Neuronal stem cell (in vitro differentiated cells): ENCODE measurements around the gene MDP1.

ENCODE experiments used
- DNase-seq: peaks from one replicate; pipeline ENCODE4 v3.0.0-alpha.2; 2013; ENCODE audit warnings: low spot score
- H2AFZ ChIP-seq: one replicate; pipeline ENCODE4 v1.6.1; 2013; ENCODE audit warnings: mild to moderate bottlenecking, low read length, inconsistent platforms
- H2AK5ac ChIP-seq: 2 replicates; pipeline ENCODE4 v1.6.1; 2013; ENCODE audit warnings: low read depth, mild to moderate bottlenecking, inconsistent platforms, low read length, moderate library complexity, mixed read lengths
- H2BK120ac ChIP-seq: 2 replicates; pipeline ENCODE4 v1.6.1; 2013; ENCODE audit warnings: low read depth, mild to moderate bottlenecking, inconsistent platforms, low read length, moderate library complexity, mixed read lengths
- H2BK12ac ChIP-seq: one replicate; pipeline ENCODE4 v1.6.1; 2013; ENCODE audit warnings: low read length, inconsistent platforms
- H2BK15ac ChIP-seq: 2 replicates; pipeline ENCODE4 v1.6.1; 2013; ENCODE audit warnings: mild to moderate bottlenecking, low read length, inconsistent platforms, mixed read lengths
- H2BK5ac ChIP-seq: one replicate; pipeline ENCODE4 v1.6.1; 2013; ENCODE audit warnings: inconsistent platforms, mild to moderate bottlenecking, low read length, moderate library complexity
- H3K14ac ChIP-seq: one replicate; pipeline ENCODE4 v1.6.1; 2013; ENCODE audit warnings: low read length, inconsistent platforms
- H3K18ac ChIP-seq: 2 replicates; pipeline ENCODE4 v1.6.1; 2013; ENCODE audit warnings: low read length, inconsistent platforms
- H3K23ac ChIP-seq: 2 replicates; pipeline ENCODE4 v1.6.1; 2013; ENCODE audit warnings: low read depth, mild to moderate bottlenecking, mixed read lengths, low read length, inconsistent platforms; ENCODE audit not compliant: poor library complexity
- H3K27ac ChIP-seq: replicated peaks from 3 replicates; pipeline ENCODE4 v1.5.1; 2013; ENCODE audit warnings: low read length, inconsistent platforms
- H3K27me3 ChIP-seq, 3 experiments: 2 replicates each; pipeline ENCODE4 v1.6.1; 2013; ENCODE audit warnings: low read length in 3 of 3, mild to moderate bottlenecking in 2 of 3, inconsistent platforms in 1 of 3, low read depth in 1 of 3, mixed read lengths in 1 of 3, moderate library complexity in 1 of 3; ENCODE audit not compliant: control insufficient read depth in 3 of 3, insufficient read depth in 3 of 3
- H3K36me3 ChIP-seq, 2 donors: replicated peaks in 1 of 2; 2 replicates each; pipeline ENCODE4 v1.6.1; 2013; ENCODE audit warnings: low read length in 2 of 2; ENCODE audit not compliant: control insufficient read depth in 2 of 2, insufficient read depth in 2 of 2
- H3K4ac ChIP-seq: 2 replicates; pipeline ENCODE4 v1.6.1; 2013; ENCODE audit warnings: inconsistent platforms, mild to moderate bottlenecking, low read length, moderate library complexity
- H3K4me1 ChIP-seq, 2 donors: 1 replicate in 1 of 2; 2 replicates in 1 of 2; pipeline ENCODE4 v1.6.1; 2013; ENCODE audit warnings: low read length in 2 of 2, low read depth in 1 of 2; ENCODE audit not compliant: control insufficient read depth in 2 of 2, insufficient read depth in 1 of 2
- H3K4me2 ChIP-seq: one replicate; pipeline ENCODE4 v1.6.1; 2013; ENCODE audit warnings: mild to moderate bottlenecking, low read length, inconsistent platforms; ENCODE audit not compliant: insufficient read depth, poor library complexity, severe bottlenecking
- H3K4me3 ChIP-seq, 2 donors: 2 replicates each; pipeline ENCODE4 v1.5.1; 2013; ENCODE audit warnings: low read length in 2 of 2, mild to moderate bottlenecking in 2 of 2, inconsistent platforms in 1 of 2, moderate library complexity in 1 of 2
- H3K79me1 ChIP-seq: one replicate; pipeline ENCODE4 v1.6.1; 2013; ENCODE audit warnings: low read depth, mild to moderate bottlenecking, inconsistent platforms, low read length, moderate library complexity
- H3K9ac ChIP-seq: one replicate; pipeline ENCODE4 v1.6.1; 2013; ENCODE audit warnings: mild to moderate bottlenecking, low read depth, low read length, inconsistent platforms; ENCODE audit not compliant: poor library complexity
- H3K9me3 ChIP-seq, 2 donors: replicated peaks in 1 of 2; 2 replicates each; pipeline versions ENCODE3 to v1.6.1; 2013; ENCODE audit warnings: low read length in 2 of 2, mild to moderate bottlenecking in 2 of 2, inconsistent platforms in 1 of 2, low read depth in 1 of 2, mixed read lengths in 1 of 2, moderate library complexity in 1 of 2; ENCODE audit not compliant: control insufficient read depth in 2 of 2, insufficient read depth in 1 of 2
- H4K8ac ChIP-seq: one replicate; pipeline ENCODE4 v1.6.1; 2013; ENCODE audit warnings: low read depth, mild to moderate bottlenecking, inconsistent platforms, low read length, moderate library complexity
- H4K91ac ChIP-seq: one replicate; pipeline ENCODE4 v1.6.1; 2013; ENCODE audit warnings: low read length, low read depth, mild to moderate bottlenecking, inconsistent platforms; ENCODE audit not compliant: poor library complexity
- WGBS, 2 donors: extraction: QIAGEN DNeasy Blood & Tissue Kit; methylation state at CpG; one replicate each; pipeline ENCODE4 v1.1.7; 2013; ENCODE audit warnings: missing lambda C conversion rate in 2 of 2, mixed read lengths in 1 of 2; ENCODE audit not compliant: insufficient read length in 2 of 2, insufficient replicate concordance in 1 of 2; ENCODE audit errors: extremely low coverage in 2 of 2; 5-methylcytosine and 5-hydroxymethylcytosine counted together

MDP1 gene

GRCh38 chr14:24243336-24243836 lies 27.5 kb upstream of the MDP1 start:
- H3K9me3 ChIP-seq, result no peaks in the 10 kb centered on the region
- peak overlapping the region; percentile 99 for H3K4me2 ChIP-seq
- no peaks in the 10 kb centered on the region for H3K4me1 ChIP-seq
- H3K23ac ChIP-seq, result no peak overlapping the region
- peak overlapping the region; percentile 89 for H2AFZ ChIP-seq
- H2BK12ac ChIP-seq, result no peak overlapping the region
- no peak overlapping the region for H4K8ac ChIP-seq
- no peak overlapping the region for H3K4ac ChIP-seq
- no peaks in the 10 kb centered on the region for H3K27me3 ChIP-seq
- H3K4me3 ChIP-seq, result peak overlapping the region in 1 of 2 donors; percentile 81
- H2BK5ac ChIP-seq, result peak overlapping the region; percentile 16
- H3K18ac ChIP-seq, result peak overlapping the region; percentile 46
- H4K91ac ChIP-seq, result no peak overlapping the region
- no CpG with 5 or more reads among the region's 10 CpGs for WGBS, 2 donors
- H2AK5ac ChIP-seq, result no peak overlapping the region
- H3K9ac ChIP-seq, result no peak overlapping the region
- no peak overlapping the region for H2BK120ac ChIP-seq
- H3K27ac ChIP-seq, result peak overlapping the region; percentile 97
- no peak overlapping the region for H2BK15ac ChIP-seq
- DNase-seq, result peak; percentile 23
- H3K36me3 ChIP-seq, result peaks cover 23 to 29% of the 10 kb centered on the region in 2 donors
- H3K14ac ChIP-seq, result no peak overlapping the region
- peaks cover 4% of the 10 kb centered on the region for H3K79me1 ChIP-seq

DNA sequence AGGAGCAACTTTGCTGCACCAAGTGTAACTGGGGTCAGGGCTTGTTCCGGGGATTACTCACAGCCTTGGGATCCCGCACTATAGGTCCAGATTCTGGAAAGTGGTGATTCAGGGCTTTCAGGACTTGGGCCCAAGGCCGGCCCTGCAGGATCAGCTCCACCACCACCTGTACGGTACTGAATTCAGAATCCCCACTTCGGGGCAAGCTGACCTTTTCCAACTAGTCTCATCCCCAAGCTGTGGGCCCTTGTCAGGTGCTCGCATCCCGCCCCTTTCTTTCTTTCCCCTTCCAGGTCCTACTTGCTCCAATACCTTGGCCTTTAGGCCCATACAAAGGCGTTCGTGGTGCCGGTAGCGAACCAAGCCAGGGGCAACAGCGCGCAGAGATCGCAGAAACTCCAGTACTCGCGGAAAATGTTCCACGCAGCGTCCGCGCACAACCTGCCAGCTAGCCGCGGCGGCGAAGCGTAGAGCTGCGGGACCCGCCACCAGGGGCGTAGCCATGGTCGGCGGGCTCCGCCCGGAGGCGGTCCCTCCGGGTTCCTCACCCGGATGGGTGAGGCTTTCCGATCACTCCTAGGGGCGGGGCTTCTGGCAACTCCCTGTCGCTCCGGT lies 26.1 kb upstream of the MDP1 start:
- no peak overlapping the region for H4K91ac ChIP-seq
- peak overlapping the region; percentile 89 for H2AFZ ChIP-seq

DNA sequence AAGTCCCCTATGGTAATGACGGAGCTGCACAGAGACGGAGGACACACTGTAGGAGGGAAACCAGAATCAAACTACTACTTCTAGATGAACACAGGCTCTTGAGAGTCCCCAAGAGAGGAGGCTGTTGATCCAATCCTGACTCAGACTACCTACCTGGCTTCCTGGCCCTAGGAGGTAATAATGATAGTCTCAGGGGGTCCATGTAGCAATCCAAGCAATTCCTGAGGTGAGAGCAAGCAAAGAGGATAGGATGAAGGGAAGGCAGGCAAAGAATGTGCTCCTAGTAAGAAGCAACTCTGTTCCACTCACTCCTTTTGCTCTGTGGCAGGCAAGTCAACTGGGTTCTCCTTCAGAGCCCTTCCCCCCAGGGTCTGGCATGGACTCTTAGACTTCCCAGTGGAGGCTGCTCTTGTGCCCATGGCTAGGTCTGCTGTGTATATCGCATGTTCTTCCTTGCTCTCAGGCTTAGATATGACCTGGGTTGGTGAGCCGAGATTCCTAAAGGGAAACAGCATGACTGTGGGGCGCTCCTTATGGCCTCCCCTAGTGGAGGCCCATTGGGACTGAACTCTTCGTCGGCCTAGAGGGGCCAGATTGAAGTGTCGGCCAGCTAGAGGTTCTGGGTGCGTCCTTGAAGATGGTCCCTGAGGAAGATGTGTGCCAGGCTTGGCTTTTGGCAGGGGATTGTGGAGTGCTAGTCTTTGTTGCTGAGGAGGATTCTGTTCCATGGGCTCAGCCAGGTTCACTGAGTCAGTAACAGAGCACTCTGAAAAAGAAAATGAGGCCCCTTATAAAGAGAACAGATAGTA lies 24.4 kb upstream of the MDP1 start:
- H2AK5ac ChIP-seq, result no peak overlapping the region
- no peak overlapping the region for H3K23ac ChIP-seq
- H4K8ac ChIP-seq, result no peak overlapping the region
- H3K4me1 ChIP-seq, result no peaks in the 10 kb centered on the region
- H2AFZ ChIP-seq, result no peak overlapping the region
- H4K91ac ChIP-seq, result no peak overlapping the region
- H3K79me1 ChIP-seq, result peaks cover 4% of the 10 kb centered on the region
- no peak overlapping the region for H3K4ac ChIP-seq
- H2BK12ac ChIP-seq, result no peak overlapping the region
- DNase-seq, result no peak
- no peak overlapping the region for H3K18ac ChIP-seq
- no peak overlapping the region for H3K9ac ChIP-seq
- H2BK5ac ChIP-seq, result no peak overlapping the region
- H3K27me3 ChIP-seq, result no peaks in the 10 kb centered on the region
- H3K4me2 ChIP-seq, result no peak overlapping the region
- no peaks in the 10 kb centered on the region for H3K9me3 ChIP-seq
- no peak overlapping the region for H2BK120ac ChIP-seq
- H3K14ac ChIP-seq, result no peak overlapping the region
- H2BK15ac ChIP-seq, result no peak overlapping the region
- no peak overlapping the region for H3K27ac ChIP-seq
- WGBS, 2 donors, result no CpG with 5 or more reads among the region's 9 CpGs
- H3K36me3 ChIP-seq, result peaks cover 40 to 59% of the 10 kb centered on the region in 2 donors
- no peak overlapping the region for H3K4me3 ChIP-seq

More for the DNA sequence above, 26.1 kb upstream of the MDP1 start:
- Histone ChIP-seq H3K27me3 (no peaks in the 10 kb centered on the region), H3K27ac (peak overlapping the region; percentile 97), H3K36me3 (peaks cover 31 to 43% of the 10 kb centered on the region in 2 donors), H4K8ac (no peak overlapping the region), H2BK120ac (no peak overlapping the region), H3K79me1 (peaks cover 4% of the 10 kb centered on the region), H2BK5ac (peak overlapping the region; percentile 16), H2BK12ac (no peak overlapping the region), H3K18ac (peak overlapping the region; percentile 97), H3K4me3 (peak overlapping the region; percentile 81 to 87), H3K4me1 (no peaks in the 10 kb centered on the region), H3K9me3 (no peaks in the 10 kb centered on the region), H2AK5ac (peak overlapping the region; percentile 60), H3K4ac (no peak overlapping the region), H3K4me2 (peak overlapping the region; percentile 99), H3K23ac (peak overlapping the region; percentile 68), H3K14ac (peak overlapping the region; percentile 25), H3K9ac (peak overlapping the region; percentile 96), H2BK15ac (peak overlapping the region; percentile 30)
- WGBS, 2 donors, result no CpG with 5 or more reads among the region's 39 CpGs
- no peak for DNase-seq

DNA sequence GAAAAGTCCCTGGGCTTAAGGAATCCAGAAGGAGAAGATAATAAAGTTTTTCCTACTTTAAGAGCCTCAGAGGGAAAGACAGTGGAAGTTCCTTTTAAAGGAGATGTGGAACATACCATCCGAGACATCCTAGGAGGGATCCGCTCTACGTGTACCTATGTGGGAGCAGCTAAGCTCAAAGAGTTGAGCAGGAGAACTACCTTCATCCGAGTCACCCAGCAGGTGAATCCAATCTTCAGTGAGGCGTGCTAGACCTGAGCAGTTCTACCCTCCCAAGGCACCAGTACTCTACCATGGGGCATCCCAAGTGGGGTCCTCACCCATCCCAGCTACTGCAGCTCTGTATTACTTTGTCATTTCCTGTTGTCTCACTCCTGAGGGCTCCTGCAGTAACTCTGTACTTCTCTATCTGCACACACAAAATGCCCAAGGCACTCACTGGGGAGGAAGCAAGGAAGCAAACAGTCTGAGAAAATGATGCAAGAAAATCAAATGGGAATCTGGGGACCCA lies 22.7 kb upstream of the MDP1 start:
- Histone ChIP-seq H3K14ac (no peak overlapping the region), H3K9me3 (no peaks in the 10 kb centered on the region), H4K91ac (no peak overlapping the region), H3K36me3 (peaks cover 40 to 73% of the 10 kb centered on the region in 2 donors), H3K4me2 (no peak overlapping the region), H2BK15ac (no peak overlapping the region), H3K4me3 (no peak overlapping the region), H2BK12ac (no peak overlapping the region), H3K4me1 (peaks cover 0 to under 1% of the 10 kb centered on the region in 2 donors), H3K18ac (no peak overlapping the region), H3K9ac (no peak overlapping the region), H4K8ac (no peak overlapping the region), H3K23ac (no peak overlapping the region), H3K4ac (no peak overlapping the region), H3K27ac (no peak overlapping the region), H3K79me1 (peaks cover 4% of the 10 kb centered on the region), H2AFZ (no peak overlapping the region), H2AK5ac (no peak overlapping the region), H3K27me3 (no peaks in the 10 kb centered on the region), H2BK5ac (no peak overlapping the region), H2BK120ac (no peak overlapping the region)
- WGBS, 2 donors, result no CpG with 5 or more reads among the region's 5 CpGs
- DNase-seq, result no peak
